ENCODE results near the gene METTL25.
A peak's percentile ranks its signal among the peaks of the same experiment; 100 is the strongest.

Gene METTL25

GRCh38 chr12:82474181-82474797 lies 116.0 kb downstream of the METTL25 start:
- DNase-seq, result no peak

- no peak for DNase-seq
These were observed 116.5 kb downstream of the METTL25 start for GRCh38 chr12:82474798-82475184.

- DNase-seq, result no peak
These were observed 116.9 kb downstream of the METTL25 start for GRCh38 chr12:82475211-82475610.

GRCh38 chr12:82476511-82476910 lies 118.2 kb downstream of the METTL25 start:
- no peak for DNase-seq

DNA sequence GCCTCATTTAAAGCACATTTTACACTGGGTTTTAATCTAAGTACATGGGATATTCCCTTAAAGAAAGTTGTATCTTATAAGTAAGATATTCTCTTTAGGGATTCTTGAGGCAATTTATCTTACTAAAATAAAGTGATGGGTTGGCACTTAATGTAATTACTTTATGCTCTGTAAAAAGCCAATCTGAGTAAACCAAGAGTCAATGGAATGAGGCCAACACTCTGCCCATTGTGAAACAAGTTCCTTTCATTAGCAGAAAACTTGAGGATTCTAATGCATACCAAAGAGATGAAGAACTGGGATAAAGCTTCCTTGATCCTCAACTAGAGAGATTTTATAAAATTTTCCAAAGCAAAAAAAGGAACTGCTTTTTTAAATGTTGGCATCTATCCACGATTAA lies 121.2 kb downstream of the METTL25 start:
- DNase-seq, result no peak

GRCh38 chr12:82480606-82481005 lies 122.3 kb downstream of the METTL25 start:
- no peak for DNase-seq

DNA sequence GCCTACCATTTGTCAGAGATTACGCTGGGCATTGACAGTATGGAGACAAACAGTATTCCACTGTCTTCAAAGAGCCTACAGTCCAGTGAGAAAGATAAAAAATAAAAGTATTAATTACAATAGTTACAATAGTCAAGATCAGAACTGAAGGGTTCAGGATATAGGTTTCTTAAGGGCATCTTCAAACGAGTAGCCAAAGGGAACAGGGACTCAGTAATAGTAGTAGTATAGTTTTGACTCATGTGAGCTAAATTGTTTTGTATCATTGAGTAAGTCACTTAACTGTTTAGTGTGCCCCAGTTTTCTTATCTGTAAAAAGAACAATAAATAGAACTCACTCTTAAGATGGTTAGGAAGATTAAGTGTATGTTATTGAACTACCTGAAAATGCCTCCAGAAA lies 123.6 kb downstream of the METTL25 start:
- DNase-seq, result no peak

- DNase-seq, result no peak
These were observed 128.4 kb downstream of the METTL25 start for GRCh38 chr12:82486524-82487235.

DNA sequence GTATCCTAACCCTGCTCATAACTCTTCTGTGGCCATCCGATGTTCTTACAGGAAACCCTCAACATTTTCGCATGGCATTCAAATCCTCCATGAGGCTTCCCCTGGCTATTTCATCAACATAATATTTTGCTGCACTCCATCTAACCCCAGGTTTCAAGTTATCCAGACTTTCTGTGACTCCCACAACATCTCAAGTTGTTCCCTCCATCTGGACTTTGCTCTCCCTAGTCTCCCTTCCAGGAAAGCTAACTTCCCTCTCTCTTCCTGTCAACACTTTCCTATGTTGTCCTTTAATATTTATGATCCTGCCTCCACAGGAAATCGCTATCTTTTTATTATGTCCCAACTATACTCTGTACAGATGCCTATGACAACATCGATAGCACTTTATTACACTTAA lies 146.1 kb downstream of the METTL25 start:
- DNase-seq, result no peak

GRCh38 chr12:82505150-82505549 lies 146.8 kb downstream of the METTL25 start:
- no peak for DNase-seq

GRCh38 chr12:82507686-82508085 lies 149.4 kb downstream of the METTL25 start:
- DNase-seq, result no peak

DNA sequence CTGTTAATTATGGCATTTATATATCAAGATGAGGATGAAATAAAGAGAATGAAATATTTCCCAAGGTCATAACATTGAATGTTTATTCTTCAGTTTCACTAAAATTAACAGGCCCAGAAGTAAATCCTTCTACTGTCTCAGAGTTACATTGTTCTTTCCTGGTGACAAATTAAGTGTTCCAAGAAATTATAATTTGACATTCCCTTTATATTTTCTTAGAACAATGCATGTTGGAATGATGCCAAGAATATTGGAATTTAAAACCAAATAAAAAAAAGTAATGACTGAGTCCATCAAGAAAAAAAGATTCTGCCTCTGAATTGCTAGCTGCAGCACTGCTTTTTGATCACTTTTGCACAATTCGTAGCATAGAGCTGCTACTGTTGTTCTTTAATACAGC lies 152.1 kb downstream of the METTL25 start:
- no peak for DNase-seq

- no peak for DNase-seq
These were observed 156.6 kb downstream of the METTL25 start for GRCh38 chr12:82514880-82515279.

- DNase-seq, result no peak
These were observed 157.3 kb downstream of the METTL25 start for GRCh38 chr12:82515652-82516051.

- no peak for DNase-seq
These were observed 158.7 kb downstream of the METTL25 start for GRCh38 chr12:82517027-82517426.

- no peak for DNase-seq
These were observed 159.5 kb downstream of the METTL25 start for GRCh38 chr12:82517808-82518207.

GRCh38 chr12:82519510-82519909 lies 161.2 kb downstream of the METTL25 start:
- no peak for DNase-seq

- no peak for DNase-seq
These were observed 164.0 kb downstream of the METTL25 start for GRCh38 chr12:82522285-82522684.

DNA sequence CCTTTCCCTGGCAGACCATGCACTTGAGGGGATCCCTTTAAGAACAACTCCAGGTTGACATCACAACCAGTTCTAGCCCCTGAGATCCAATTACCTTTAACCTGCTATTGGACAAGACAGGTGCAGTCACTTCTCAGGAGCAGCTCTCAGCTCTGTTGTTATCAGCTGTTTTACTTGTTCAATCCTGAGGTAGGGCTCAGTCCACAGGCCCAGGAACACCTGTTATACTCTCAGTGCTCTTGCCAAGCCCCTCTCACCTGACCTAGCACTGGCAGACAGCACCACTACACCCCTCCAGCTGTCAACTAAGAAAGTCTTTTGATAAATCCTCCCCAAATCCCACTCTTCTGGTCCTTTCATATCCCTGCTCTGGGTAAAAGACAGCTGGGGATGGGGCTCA lies 164.4 kb downstream of the METTL25 start:
- DNase-seq, result no peak

- DNase-seq, result no peak
These were observed 165.7 kb downstream of the METTL25 start for GRCh38 chr12:82523996-82524395.

DNA sequence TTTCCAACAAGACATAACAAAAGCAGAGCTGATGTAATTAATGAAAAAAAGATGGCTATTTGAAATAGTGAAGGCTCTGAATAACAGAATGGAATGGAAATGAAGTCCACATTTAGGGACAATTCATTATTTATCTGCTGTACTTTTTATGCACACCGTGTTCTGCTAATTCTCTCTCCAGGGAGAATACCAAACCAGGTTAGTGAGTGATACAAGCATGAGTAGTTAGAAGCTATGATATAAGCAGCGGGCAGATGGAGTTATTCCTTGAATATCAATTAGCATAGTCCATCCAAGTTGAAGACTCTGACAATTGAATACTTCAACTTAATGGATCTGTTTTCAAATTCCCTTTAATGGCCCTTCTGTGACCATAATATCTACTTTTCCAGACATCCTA lies 166.3 kb downstream of the METTL25 start:
- no peak for DNase-seq

DNA sequence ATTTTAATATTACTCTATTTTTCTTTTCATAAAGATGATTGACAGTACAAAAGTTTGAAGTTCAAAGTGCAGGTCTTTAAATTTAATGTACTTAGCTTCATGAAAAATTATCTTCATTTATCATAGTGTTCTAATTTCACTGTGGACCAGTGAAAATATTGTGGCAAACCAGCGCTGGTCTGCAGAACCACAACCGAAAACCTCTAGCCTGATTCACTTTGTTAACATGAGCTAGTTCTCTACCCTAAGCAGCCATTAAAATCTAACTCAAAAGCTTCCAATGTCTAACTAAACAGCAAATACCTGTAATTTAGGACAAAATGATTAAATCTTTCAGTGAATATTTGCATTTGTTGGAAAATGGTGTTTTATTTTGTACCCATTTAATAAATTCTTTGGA lies 167.3 kb downstream of the METTL25 start:
- DNase-seq, result no peak

GRCh38 chr12:82527165-82527780 lies 168.9 kb downstream of the METTL25 start:
- DNase-seq, result peak; percentile 8

Measured in NCI-H1092 (cell line).